Activated B cell treated with CpG ODN at 0.5 μM for 24 hours (primary cell): ENCODE measurements around the gene TMBIM4. TPM values are rescaled to one million over a fixed set of nuclear protein-coding genes. Genes with fewer than 3 reads are reported as not detected.

ENCODE experiments used
- ATAC-seq: fragments of 200-7000 bp; cut with Tn5 transposase; one replicate; pipeline ENCODE4 v1.10.0; 2021; ENCODE audit warnings: low read depth, mild to moderate bottlenecking, moderate library complexity
- CTCF ChIA-PET: fragments of 350-600 bp; sonication (Branson Sonifier 250); formaldehyde crosslinking; loops from one replicate; lab custom pipeline; 2021; ENCODE audit warnings: antibody characterized with exemption; lab: Charles Lee
- POLR2A ChIA-PET: fragments of 350-600 bp; sonication (Branson Sonifier 250); formaldehyde crosslinking; loops from one replicate; lab custom pipeline; 2021; ENCODE audit warnings: antibody characterized with exemption; lab: Charles Lee
- DNase-seq: peaks from one replicate; pipeline ENCODE4 v3.0.0; 2022
- H3K27ac Mint-ChIP-seq: one replicate; pipeline ENCODE4 v1.8.0; 2020; ENCODE audit warnings: mixed read lengths
- H3K27me3 Mint-ChIP-seq: one replicate; pipeline ENCODE4 v1.8.0; 2021; ENCODE audit warnings: mixed read lengths
- H3K36me3 Mint-ChIP-seq: one replicate; pipeline ENCODE4 v1.8.0; 2021; ENCODE audit warnings: low read depth, mixed read lengths
- H3K4me1 Mint-ChIP-seq: one replicate; pipeline ENCODE4 v1.8.0; 2021; ENCODE audit warnings: mixed read lengths
- H3K4me3 Mint-ChIP-seq: one replicate; pipeline ENCODE4 v1.8.0; 2020; ENCODE audit warnings: mild to moderate bottlenecking, mixed read lengths
- H3K9me3 Mint-ChIP-seq: one replicate; pipeline ENCODE4 v1.8.0; 2020; ENCODE audit warnings: mixed read lengths
- CTCF ChIP-seq: fragments of 200-600 bp; IDR thresholded peaks from one replicate; pipeline ENCODE4 v1.8.0; 2022; ENCODE audit warnings: antibody characterized with exemption, mild to moderate bottlenecking
- intact Hi-C: fragments of 100-400 bp; cut with micrococcal nuclease; formaldehyde crosslinking; loops from one replicate; pipeline ENCODE4 v1.15.1; 2024
- total RNA-seq: library from RNA; stranded (reverse); gene quantifications from 2 replicates; pipeline ENCODE4 v1.2.3, GENCODE V29; 2022

Gene TMBIM4
- total RNA-seq, 1 donor from 2014 or later: 93.5 TPM

GRCh38 chr12:66163289-66163688, 6.5 kb downstream of the TMBIM4 start:
- no peak for TF ChIP-seq CTCF
- no peak for ATAC-seq
- Mint-ChIP-seq H3K27me3 (no peaks in the 10 kb centered on the region), H3K27ac (no peak overlapping the region), H3K4me1 (peaks cover 76% of the 10 kb centered on the region), H3K9me3 (peaks cover 5% of the 10 kb centered on the region), H3K36me3 (peaks cover 66% of the 10 kb centered on the region), H3K4me3 (no peak overlapping the region)
- intact Hi-C loops: no loop called here
- ChIA-PET POLR2A (no interaction called here), CTCF (no interaction called here)
- DNase-seq: no peak

GRCh38 chr12:66162701-66163100, 7.1 kb downstream of the TMBIM4 start:
- CTCF ChIA-PET: no interaction called here

GRCh38 chr12:66160704-66161103, 9.1 kb downstream of the TMBIM4 start:
- POLR2A ChIA-PET: interaction anchor here (1.1 to 1.6 kb wide), 3 partner anchors 8 to 15 kb away, joined by 3 to 9 read pairs (median 3); no protein-coding TSS in a partner anchor
- H3K36me3 Mint-ChIP-seq: peaks cover 61% of the 10 kb centered on the region
- H3K4me1 Mint-ChIP-seq: peaks cover 62% of the 10 kb centered on the region
- DNase-seq (no peak), ATAC-seq (no peak)
- intact Hi-C loops: loop anchor here (1.0 kb wide), 1 partner anchor 9 kb away; the partner anchor contains the start of gene TMBIM4
- H3K4me3 Mint-ChIP-seq: no peak overlapping the region
- CTCF ChIA-PET: no interaction called here
- TF ChIP-seq CTCF: no peak
- H3K9me3 Mint-ChIP-seq: peaks cover 5% of the 10 kb centered on the region
- H3K27me3 Mint-ChIP-seq: no peaks in the 10 kb centered on the region
- no peak overlapping the region for H3K27ac Mint-ChIP-seq

More at GRCh38 chr12:66162701-66163100, 7.1 kb downstream of the TMBIM4 start:
- H3K9me3 Mint-ChIP-seq: peaks cover 5% of the 10 kb centered on the region
- H3K36me3 Mint-ChIP-seq: peaks cover 65% of the 10 kb centered on the region
- peaks cover 70% of the 10 kb centered on the region for H3K4me1 Mint-ChIP-seq
- peak overlapping the region; percentile 1 for H3K27ac Mint-ChIP-seq
- no peak for TF ChIP-seq CTCF
- H3K27me3 Mint-ChIP-seq: no peaks in the 10 kb centered on the region
- POLR2A ChIA-PET: no interaction called here
- intact Hi-C loops: no loop called here
- ATAC-seq: no peak
- H3K4me3 Mint-ChIP-seq: no peak overlapping the region
- no peak for DNase-seq

- Mint-ChIP-seq H3K4me1 (peaks cover 55% of the 10 kb centered on the region), H3K27me3 (no peaks in the 10 kb centered on the region), H3K4me3 (no peak overlapping the region), H3K36me3 (peaks cover 53% of the 10 kb centered on the region), H3K27ac (no peak overlapping the region), H3K9me3 (no peaks in the 10 kb centered on the region)
- POLR2A ChIA-PET: interaction anchor here (0.9 to 1.4 kb wide), 2 partner anchors 10 to 14 kb away, joined by 3 to 10 read pairs; partner anchors contain the start of gene TMBIM4
- intact Hi-C loops: no loop called here
- CTCF ChIA-PET: interaction anchor here (1.1 kb wide), 1 partner anchor 10 kb away, joined by 3 read pairs; no protein-coding TSS in a partner anchor
- no peak for TF ChIP-seq CTCF
- DNase-seq (no peak), ATAC-seq (no peak)
These were observed 10.7 kb downstream of the TMBIM4 start for GRCh38 chr12:66159123-66159522.

GRCh38 chr12:66156654-66157053, 13.1 kb downstream of the TMBIM4 start:
- CTCF ChIA-PET: no interaction called here
- no peaks in the 10 kb centered on the region for H3K27me3 Mint-ChIP-seq
- TF ChIP-seq CTCF: no peak
- POLR2A ChIA-PET: interaction anchor here (1.8 kb wide), 1 partner anchor 13 kb away, joined by 8 read pairs; the partner anchor contains the start of gene TMBIM4
- H3K27ac Mint-ChIP-seq: no peak overlapping the region
- ATAC-seq (no peak), DNase-seq (no peak)
- no peak overlapping the region for H3K4me3 Mint-ChIP-seq
- intact Hi-C loops: no loop called here
- H3K36me3 Mint-ChIP-seq: peaks cover 50% of the 10 kb centered on the region
- no peaks in the 10 kb centered on the region for H3K9me3 Mint-ChIP-seq
- peaks cover 38% of the 10 kb centered on the region for H3K4me1 Mint-ChIP-seq
